ENCODE results near the gene EGFL7.

- no peak for TF ChIP-seq CTCF (IDR thresholded peaks at IDR 0.05 in 8 of 11, conservative IDR thresholded peaks at IDR 0.05 in 3 of 11)
- TF ChIP-seq POLR2A (IDR thresholded peaks at IDR 0.05): no peak
Measured at GRCh38 chr9:136690104-136690805, 27.5 kb downstream of the EGFL7 start.
